Endothelial cell of umbilical vein (primary cell): Measurements from ENCODE around the gene EXOSC9. TPM values are rescaled to one million over a fixed set of nuclear protein-coding genes. Genes with fewer than 3 reads are reported as not detected.
A peak's percentile ranks its signal among the peaks of the same experiment; 100 is the strongest.

ENCODE experiments used
- BruUV-seq: library from RNA; stranded (reverse); fragments of 400-500 nt; replicated peaks from 2 replicates; lab custom pipeline; 2021; lab: Mats Ljungman, UMichigan
- CTCF ChIA-PET: fragments of 300-600, 350-600 bp; sonication (Branson Sonifier 250); formaldehyde crosslinking; loops from one replicate; lab custom pipeline; 2021; ENCODE audit warnings: antibody characterized with exemption, inconsistent platforms; lab: Charles Lee
- POLR2A ChIA-PET: fragments of 300-600, 350-600 bp; sonication (Branson Sonifier 250); formaldehyde crosslinking; loops from one replicate; lab custom pipeline; 2021; ENCODE audit warnings: antibody characterized with exemption, inconsistent platforms; lab: Charles Lee
- DNase-seq: peaks from one replicate; pipeline ENCODE4 v3.0.0-alpha.2; 2011; ENCODE audit warnings: low read depth, low spot score
- FAIRE-seq: peaks from 2 replicates; lab custom pipeline; 2011; peaks lifted over from hg19 to GRCh38; lab: Jason Lieb, UNC
- H2AFZ ChIP-seq: 2 replicates; pipeline ENCODE4 v1.6.0; 2012; ENCODE audit warnings: low read depth, low read length, control low read depth, inconsistent platforms
- H3K27ac ChIP-seq: 2 replicates; pipeline ENCODE4 v1.5.1; 2011; ENCODE audit warnings: low read depth, mild to moderate bottlenecking, control low read depth, low read length, moderate library complexity; ENCODE audit not compliant: insufficient read depth
- H3K27me3 ChIP-seq, 2 experiments: 2 replicates each; pipeline versions ENCODE4 v1.6.0 to v1.6.1; 2011; ENCODE audit warnings: low read length in 2 of 2, mixed read lengths in 1 of 2; ENCODE audit not compliant: control insufficient read depth in 2 of 2, insufficient read depth in 2 of 2
- H3K36me3 ChIP-seq, 2 experiments: 2 replicates in 1 of 2; 3 replicates in 1 of 2; pipeline ENCODE4 v1.5.1; 2011; ENCODE audit warnings: low read length in 2 of 2, mild to moderate bottlenecking in 1 of 2, moderate library complexity in 1 of 2; ENCODE audit not compliant: control insufficient read depth in 2 of 2, insufficient read depth in 2 of 2; ENCODE audit errors: extremely low read depth in 1 of 2
- H3K4me1 ChIP-seq: 3 replicates; pipeline ENCODE4 v1.5.1; 2011; ENCODE audit warnings: mild to moderate bottlenecking, low read length; ENCODE audit not compliant: control insufficient read depth, insufficient read depth; ENCODE audit errors: extremely low read depth
- H3K4me2 ChIP-seq: 2 replicates; pipeline ENCODE4 v1.6.1; 2011; ENCODE audit warnings: low read length, control low read depth, mixed read lengths; ENCODE audit not compliant: insufficient read depth
- H3K4me3 ChIP-seq, 3 experiments: fragments of 200-600 bp in 1 of 3; sonication (generic), shearing (Covaris generic) in 1 of 3; replicated peaks in 1 of 3; 2 replicates each; pipeline ENCODE4 v1.5.1; 2011 to 2016; ENCODE audit warnings: control low read depth in 3 of 3, low read length in 3 of 3, mild to moderate bottlenecking in 2 of 3, inconsistent platforms in 1 of 3, low read depth in 1 of 3, moderate library complexity in 1 of 3; ENCODE audit not compliant: insufficient read depth in 1 of 3
- H3K79me2 ChIP-seq: 2 replicates; pipeline ENCODE4 v1.6.0; 2012; ENCODE audit warnings: low read length, inconsistent platforms; ENCODE audit not compliant: control insufficient read depth, insufficient read depth
- H3K9ac ChIP-seq: replicated peaks from 2 replicates; pipeline ENCODE3; 2011; ENCODE audit warnings: low read length, control low read depth; ENCODE audit not compliant: insufficient read depth; ENCODE audit errors: extremely low read depth
- H3K9me1 ChIP-seq: replicated peaks from 3 replicates; pipeline ENCODE4 v1.6.0; 2011; ENCODE audit warnings: mild to moderate bottlenecking, low read length; ENCODE audit not compliant: control insufficient read depth, insufficient read depth; ENCODE audit errors: extremely low read depth
- H3K9me3 ChIP-seq: replicated peaks from 2 replicates; pipeline ENCODE4 v1.5.1; 2012; ENCODE audit warnings: low read length, inconsistent platforms; ENCODE audit not compliant: control insufficient read depth, insufficient read depth
- H4K20me1 ChIP-seq: replicated peaks from 2 replicates; pipeline ENCODE3; 2011; ENCODE audit warnings: mild to moderate bottlenecking, low read length; ENCODE audit not compliant: control insufficient read depth, insufficient read depth; ENCODE audit errors: extremely low read depth
- EZH2 ChIP-seq: IDR thresholded peaks from 2 replicates; pipeline ENCODE4 v1.6.1; 2012; ENCODE audit warnings: borderline replicate concordance, low read depth, mild to moderate bottlenecking, moderate library complexity, low read length, inconsistent platforms; ENCODE audit not compliant: severe bottlenecking
- FOS ChIP-seq: IDR thresholded peaks from 2 replicates; pipeline ENCODE4 v1.6.1; 2011; ENCODE audit warnings: mild to moderate bottlenecking, low read length, moderate library complexity, borderline replicate concordance; ENCODE audit not compliant: insufficient read depth
- GATA2 ChIP-seq: IDR thresholded peaks from 2 replicates; pipeline ENCODE4 v1.7.0; 2011; ENCODE audit warnings: low read depth, mild to moderate bottlenecking, moderate library complexity, mixed read lengths, low read length; ENCODE audit not compliant: insufficient read length, insufficient read depth
- JUN ChIP-seq: IDR thresholded peaks from 2 replicates; pipeline ENCODE4 v1.6.1; 2011; ENCODE audit warnings: borderline replicate concordance, low read depth; ENCODE audit not compliant: insufficient read length, insufficient read depth
- MAX ChIP-seq: IDR thresholded peaks from 2 replicates; pipeline ENCODE4 v1.6.1; 2011; ENCODE audit not compliant: insufficient read depth, insufficient read length
- MYC ChIP-seq: IDR thresholded peaks from one replicate; pipeline ENCODE4 v1.6.1; 2011; ENCODE audit warnings: mild to moderate bottlenecking, low read depth, low read length
- POLR2A ChIP-seq: IDR thresholded peaks from 2 replicates; pipeline ENCODE4 v1.6.1; 2012; ENCODE audit warnings: low read depth, mild to moderate bottlenecking, control low read depth, low read length
- POLR2AphosphoS5 ChIP-seq: IDR thresholded peaks from 2 replicates; pipeline ENCODE4 v1.6.1; 2012; ENCODE audit warnings: low read depth, mild to moderate bottlenecking, control low read depth, low read length, moderate library complexity; ENCODE audit not compliant: insufficient read depth
- dilution Hi-C: fragments of 300-500 bp; cut with MboI; formaldehyde crosslinking; loops from one replicate; pipeline ENCODE4 v1.15.0; 2019; ENCODE audit warnings: low sequenced_read_pairs; ENCODE audit not compliant: extremely low pct_ligation_motif_present
- intact Hi-C: fragments of 100-400 bp; cut with micrococcal nuclease; formaldehyde crosslinking; loops from one replicate; pipeline ENCODE4 v1.10.0; 2022
- polyA plus RNA-seq, 4 experiments: library from polyadenylated mRNA; depleted of rRNA in 3 of 4; stranded (reverse) in 3 of 4; unstranded in 1 of 4; fragments of >200 nt; gene quantifications; 2 replicates each; pipeline versions ENCODE4 v1.2.1 to v1.2.3, GENCODE V29; 2011 to 2012; ENCODE audit warnings: missing spikeins in 1 of 4
- total RNA-seq: library from RNA; stranded (reverse); gene quantifications from 2 replicates; pipeline ENCODE4 v1.2.3, GENCODE V29; 2021
- TF ChIP-seq, protein P1 (sequence below), 2 donors: IDR thresholded peaks; 1 replicate in 1 of 2; 2 replicates in 1 of 2; pipeline ENCODE4 v1.5.1; 2011; ENCODE audit warnings: low read length in 2 of 2, mild to moderate bottlenecking in 2 of 2, moderate library complexity in 2 of 2, control low read depth in 1 of 2, inconsistent platforms in 1 of 2, low read depth in 1 of 2; ENCODE audit not compliant: insufficient read depth in 1 of 2; ENCODE audit errors: extremely low read depth in 1 of 2

Gene EXOSC9
- total and polyA plus RNA-seq, 2 donors (not counting 3 experiments of a cell fraction or from before 2014, with no cell fraction given), result 19.0 to 46.3 TPM

DNA sequence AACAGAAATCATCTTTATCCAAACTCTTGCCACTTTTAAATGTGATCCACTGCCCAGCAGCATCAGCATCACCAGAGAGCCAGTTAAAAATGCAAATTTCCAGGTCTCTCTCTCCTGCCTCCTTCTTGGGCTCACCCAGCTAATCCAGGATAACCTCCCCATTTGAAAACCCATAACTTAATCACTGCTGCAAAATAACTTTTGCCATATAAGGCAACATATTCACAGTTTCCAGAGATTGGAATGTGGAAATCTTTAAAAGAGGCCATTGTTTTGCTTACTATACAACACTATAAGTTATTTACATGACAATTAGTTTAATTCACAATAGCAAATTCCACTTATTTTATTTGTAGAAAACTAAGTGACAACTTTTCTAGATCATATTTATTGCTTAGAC, 4.8 kb upstream of the EXOSC9 start:
- intact Hi-C loops (no loop called here), dilution Hi-C loops (no loop called here)
- TF ChIP-seq EZH2 (no peak), GATA2 (no peak), POLR2A (no peak), POLR2AphosphoS5 (no peak), JUN (no peak), FOS (no peak), MYC (no peak), MAX (no peak)
- TF ChIP-seq, protein P1, sequence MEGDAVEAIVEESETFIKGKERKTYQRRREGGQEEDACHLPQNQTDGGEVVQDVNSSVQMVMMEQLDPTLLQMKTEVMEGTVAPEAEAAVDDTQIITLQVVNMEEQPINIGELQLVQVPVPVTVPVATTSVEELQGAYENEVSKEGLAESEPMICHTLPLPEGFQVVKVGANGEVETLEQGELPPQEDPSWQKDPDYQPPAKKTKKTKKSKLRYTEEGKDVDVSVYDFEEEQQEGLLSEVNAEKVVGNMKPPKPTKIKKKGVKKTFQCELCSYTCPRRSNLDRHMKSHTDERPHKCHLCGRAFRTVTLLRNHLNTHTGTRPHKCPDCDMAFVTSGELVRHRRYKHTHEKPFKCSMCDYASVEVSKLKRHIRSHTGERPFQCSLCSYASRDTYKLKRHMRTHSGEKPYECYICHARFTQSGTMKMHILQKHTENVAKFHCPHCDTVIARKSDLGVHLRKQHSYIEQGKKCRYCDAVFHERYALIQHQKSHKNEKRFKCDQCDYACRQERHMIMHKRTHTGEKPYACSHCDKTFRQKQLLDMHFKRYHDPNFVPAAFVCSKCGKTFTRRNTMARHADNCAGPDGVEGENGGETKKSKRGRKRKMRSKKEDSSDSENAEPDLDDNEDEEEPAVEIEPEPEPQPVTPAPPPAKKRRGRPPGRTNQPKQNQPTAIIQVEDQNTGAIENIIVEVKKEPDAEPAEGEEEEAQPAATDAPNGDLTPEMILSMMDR (IDR thresholded peaks at IDR 0.05; ENCODE audit: extremely low read depth in 1 of 2, insufficient read depth in 1 of 2, low read depth in 1 of 2, low read length in 2 of 2), result no peak
- DNase-seq (peak; percentile 4), FAIRE-seq (no peak)
- ChIA-PET POLR2A (no interaction called here), CTCF (interaction anchor here (1.0 kb wide), 1 partner anchor 31 kb away, joined by 3 read pairs; the partner anchor contains the start of gene SMIM43)
- H3K4me2 ChIP-seq, result no peak overlapping the region
- H3K9me1 ChIP-seq, result no peaks in the 10 kb centered on the region
- H3K9me3 ChIP-seq, result no peaks in the 10 kb centered on the region
- H3K4me1 ChIP-seq, result peaks cover 5% of the 10 kb centered on the region
- no TSS peak for BruUV-seq
- H3K79me2 ChIP-seq, result peaks cover under 1% of the 10 kb centered on the region
- no peaks in the 10 kb centered on the region for H4K20me1 ChIP-seq
- H3K27me3 ChIP-seq, result no peaks in the 10 kb centered on the region
- no peak overlapping the region for H3K27ac ChIP-seq
- H2AFZ ChIP-seq, result no peak overlapping the region
- H3K4me3 ChIP-seq, result no peak overlapping the region
- H3K9ac ChIP-seq, result no peak overlapping the region
- no peaks in the 10 kb centered on the region for H3K36me3 ChIP-seq
